Thyroid gland (tissue), 4 donors: ENCODE results near the gene SLCO3A1. TPM values are rescaled to one million over a fixed set of nuclear protein-coding genes. Genes with fewer than 3 reads are reported as not detected.

Experiments
- DNase-seq, 2 donors: peaks; one replicate each; pipeline ENCODE4 v3.0.0-alpha.2; 2019
- H3K27ac ChIP-seq, 3 donors: fragments of 200-600 bp; sonication (generic); 1 replicate in 2 of 3; 2 replicates in 1 of 3; pipeline ENCODE4 v1.5.1; 2016 to 2019; ENCODE audit warnings: mild to moderate bottlenecking in 1 of 3, moderate library complexity in 1 of 3
- H3K27me3 ChIP-seq: fragments of 200-600 bp; sonication (generic); one replicate; pipeline ENCODE4 v1.5.1; 2019
- H3K36me3 ChIP-seq, 2 donors: fragments of 200-600 bp; sonication (generic); one replicate each; pipeline ENCODE4 v1.5.1; 2016 to 2019
- H3K4me1 ChIP-seq, 2 donors: fragments of 200-600 bp; sonication (generic); one replicate each; pipeline ENCODE4 v1.5.1; 2017 to 2019
- H3K4me3 ChIP-seq, 3 donors: fragments of 200-600 bp; sonication (generic); replicated peaks in 1 of 3; 1 replicate in 2 of 3; 2 replicates in 1 of 3; pipeline ENCODE4 v1.5.1; 2016; ENCODE audit warnings: mild to moderate bottlenecking in 1 of 3
- H3K9me3 ChIP-seq: fragments of 200-600 bp; sonication (generic); one replicate; pipeline ENCODE4 v1.5.1; 2017
- CTCF ChIP-seq, 6 experiments: fragments of 200-600 bp in 3 of 6; fragments of 450-650 bp in 3 of 6; sonication (generic) in 3 of 6; IDR thresholded peaks; one replicate each; pipeline ENCODE4 v1.5.1; 2016 to 2019; ENCODE audit warnings: antibody characterized with exemption in 6 of 6, mild to moderate bottlenecking in 2 of 6, inconsistent platforms in 1 of 6, moderate library complexity in 1 of 6
- POLR2A ChIP-seq, 2 donors: fragments of 450-650 bp; IDR thresholded peaks; one replicate each; pipeline ENCODE4 v1.6.1; 2017; ENCODE audit warnings: antibody characterized with exemption in 2 of 2, mild to moderate bottlenecking in 2 of 2, moderate library complexity in 1 of 2
- WGBS, 2 donors: methylation state at CpG; one replicate each; pipeline ENCODE4 v1.1.5; 2017; 5-methylcytosine and 5-hydroxymethylcytosine counted together
- intact Hi-C: fragments of 100-400 bp; cut with DNase I; formaldehyde crosslinking; loops from one replicate; pipeline ENCODE4 v1.15.1; 2023
- total RNA-seq, 4 donors: library from RNA; depleted of rRNA; stranded (reverse); fragments of >200 nt; gene quantifications; one replicate each; pipeline ENCODE4 v1.2.3, GENCODE V29; 2016

SLCO3A1 gene
- total RNA-seq, 4 donors from 2014 or later = 23.3 to 31.4 (median 28.0) TPM

GRCh38 chr15:91936182-91936775 is 82.8 kb downstream of the SLCO3A1 start:
- no peak for DNase-seq
- Histone ChIP-seq H3K9me3 (no peaks in the 10 kb centered on the region), H3K4me1 (peaks cover 22 to 28% of the 10 kb centered on the region in 2 donors), H3K27me3 (no peaks in the 10 kb centered on the region), H3K4me3 (no peak overlapping the region), H3K36me3 (no peaks in the 10 kb centered on the region), H3K27ac (no peak overlapping the region)
- 96% methylated on average over 7 of the region's 7 CpGs for WGBS, 2 donors
- TF ChIP-seq CTCF (IDR thresholded peaks at IDR 0.05) (no peak), POLR2A (IDR thresholded peaks at IDR 0.05) (no peak)
- intact Hi-C loops = no loop called here

GRCh38 chr15:91936927-91937326 is 83.4 kb downstream of the SLCO3A1 start:
- Histone ChIP-seq H3K9me3 (no peaks in the 10 kb centered on the region), H3K4me1 (peaks cover 22 to 32% of the 10 kb centered on the region in 2 donors), H3K27ac (no peak overlapping the region), H3K36me3 (no peaks in the 10 kb centered on the region), H3K27me3 (no peaks in the 10 kb centered on the region), H3K4me3 (no peak overlapping the region)
- DNase-seq = no peak
- 78 to 88% methylated on average over 4 of the region's 4 CpGs for WGBS, 2 donors
- TF ChIP-seq POLR2A (IDR thresholded peaks at IDR 0.05) (no peak), CTCF (IDR thresholded peaks at IDR 0.05) (no peak)
- intact Hi-C loops = no loop called here

GRCh38 chr15:91938136-91938535 is 84.6 kb downstream of the SLCO3A1 start:
- no peaks in the 10 kb centered on the region for H3K27me3 ChIP-seq
- H3K27ac ChIP-seq = no peak overlapping the region
- H3K36me3 ChIP-seq = no peaks in the 10 kb centered on the region
- H3K9me3 ChIP-seq = no peaks in the 10 kb centered on the region
- no peak for DNase-seq
- H3K4me1 ChIP-seq = peaks cover 34 to 45% of the 10 kb centered on the region in 2 donors
- no peak overlapping the region for H3K4me3 ChIP-seq
- TF ChIP-seq CTCF (IDR thresholded peaks at IDR 0.05) = no peak
- intact Hi-C loops = no loop called here
- WGBS, 2 donors = 92 to 94% methylated on average over 3 of the region's 3 CpGs

GRCh38 chr15:91939403-91939831 is 85.9 kb downstream of the SLCO3A1 start:
- DNase-seq = peak; percentile 66 to 80
- 67 to 72% methylated on average over 7 to 8 of the region's 8 CpGs for WGBS, 2 donors
- Histone ChIP-seq H3K9me3 (no peaks in the 10 kb centered on the region), H3K36me3 (no peaks in the 10 kb centered on the region), H3K4me3 (no peak overlapping the region), H3K4me1 (peaks cover 46 to 57% of the 10 kb centered on the region in 2 donors), H3K27ac (peak overlapping the region in 1 of 3 donors; percentile 36), H3K27me3 (no peaks in the 10 kb centered on the region)
- TF ChIP-seq CTCF (IDR thresholded peaks at IDR 0.05) = no peak
- no peak for TF ChIP-seq POLR2A (IDR thresholded peaks at IDR 0.05)
- intact Hi-C loops = no loop called here

- Histone ChIP-seq H3K27ac (peak overlapping the region in 2 of 3 donors; percentile 36 to 55), H3K36me3 (no peaks in the 10 kb centered on the region), H3K9me3 (no peaks in the 10 kb centered on the region), H3K27me3 (no peaks in the 10 kb centered on the region), H3K4me3 (no peak overlapping the region), H3K4me1 (peaks cover 47 to 62% of the 10 kb centered on the region in 2 donors)
- no peak for DNase-seq
- intact Hi-C loops = loop anchor here (10.0 kb wide), 1 partner anchor 86 kb away; the partner anchor contains the start of gene SLCO3A1
- WGBS, 2 donors = 72 to 75% methylated on average over 8 of the region's 8 CpGs
- no peak for TF ChIP-seq CTCF (IDR thresholded peaks at IDR 0.05)
- TF ChIP-seq POLR2A (IDR thresholded peaks at IDR 0.05) = no peak
Observed at GRCh38 chr15:91940496-91941381, 87.2 kb downstream of the SLCO3A1 start.
